MM.1S (cell line): ENCODE data around the gene CARD9.

Experiments
- DNase-seq: peaks from one replicate; pipeline ENCODE4 v3.0.0-alpha.2; 2015
- H2AFZ ChIP-seq: fragments of 300-600 bp; sonication (generic); 2 replicates; pipeline ENCODE4 v1.6.0; 2016; ENCODE audit warnings: antibody characterized with exemption, low read length
- H3F3A ChIP-seq: fragments of 300-600 bp; sonication (generic); 2 replicates; pipeline ENCODE4 v1.6.1; 2016; ENCODE audit warnings: mild to moderate bottlenecking, antibody characterized with exemption, low read length, moderate library complexity, mixed read lengths; ENCODE audit not compliant: insufficient read depth
- H3K27ac ChIP-seq: fragments of 300-600 bp; sonication (generic); 2 replicates; pipeline ENCODE4 v1.5.1; 2016; ENCODE audit warnings: mild to moderate bottlenecking, low read length
- H3K27me3 ChIP-seq: fragments of 300-600 bp; sonication (generic); replicated peaks from 2 replicates; pipeline ENCODE4 v1.6.0; 2016; ENCODE audit warnings: low read length; ENCODE audit not compliant: insufficient read depth
- H3K36me3 ChIP-seq: fragments of 300-600 bp; sonication (generic); replicated peaks from 2 replicates; pipeline ENCODE4 v1.6.1; 2016; ENCODE audit warnings: mild to moderate bottlenecking, low read length, mixed read lengths; ENCODE audit not compliant: insufficient read depth
- H3K4me1 ChIP-seq: fragments of 300-600 bp; sonication (generic); 2 replicates; pipeline ENCODE4 v1.6.1; 2016; ENCODE audit warnings: low read length, mixed read lengths
- H3K4me2 ChIP-seq: fragments of 300-600 bp; sonication (generic); 2 replicates; pipeline ENCODE4 v1.6.0; 2016; ENCODE audit warnings: low read depth, low read length
- H3K4me3 ChIP-seq: fragments of 300-600 bp; sonication (generic); 2 replicates; pipeline ENCODE4 v1.5.1; 2016; ENCODE audit warnings: low read length, mixed read lengths
- H3K79me2 ChIP-seq: fragments of 300-600 bp; sonication (generic); 2 replicates; pipeline ENCODE4 v1.6.1; 2016; ENCODE audit warnings: mixed run types, low read length, mixed read lengths
- H3K9ac ChIP-seq: fragments of 300-600 bp; sonication (generic); 2 replicates; pipeline ENCODE4 v1.6.1; 2016; ENCODE audit warnings: low read length, mixed read lengths
- H3K9me2 ChIP-seq: fragments of 300-600 bp; sonication (generic); replicated peaks from 2 replicates; pipeline ENCODE4 v1.6.1; 2016; ENCODE audit warnings: mild to moderate bottlenecking, low read length, mixed read lengths; ENCODE audit not compliant: insufficient read depth
- H3K9me3 ChIP-seq: fragments of 300-600 bp; sonication (generic); replicated peaks from 2 replicates; pipeline ENCODE4 v1.6.1; 2016; ENCODE audit warnings: mild to moderate bottlenecking, low read length, mixed read lengths; ENCODE audit not compliant: insufficient read depth
- H4K20me1 ChIP-seq: fragments of 300-600 bp; sonication (generic); 2 replicates; pipeline ENCODE4 v1.6.1; 2016; ENCODE audit warnings: mild to moderate bottlenecking, low read length, moderate library complexity, mixed read lengths; ENCODE audit not compliant: insufficient read depth
- EZH2 ChIP-seq: fragments of 300-600 bp; sonication (generic); optimal IDR thresholded peaks from 2 replicates; pipeline ENCODE3; 2017; ENCODE audit warnings: low read depth, mild to moderate bottlenecking, antibody characterized with exemption, low read length, mixed read lengths
- EZH2phosphoT487 ChIP-seq: fragments of 300-600 bp; sonication (generic); IDR thresholded peaks from 2 replicates; pipeline ENCODE4 v1.6.1; 2018; ENCODE audit warnings: antibody characterized with exemption, low read length
- TF ChIP-seq, protein P1 (sequence below): fragments of 300-600 bp; sonication (generic); IDR thresholded peaks from 2 replicates; pipeline ENCODE4 v1.5.1; 2016; ENCODE audit warnings: antibody characterized with exemption, low read length, mixed read lengths

CARD9 gene

DNA sequence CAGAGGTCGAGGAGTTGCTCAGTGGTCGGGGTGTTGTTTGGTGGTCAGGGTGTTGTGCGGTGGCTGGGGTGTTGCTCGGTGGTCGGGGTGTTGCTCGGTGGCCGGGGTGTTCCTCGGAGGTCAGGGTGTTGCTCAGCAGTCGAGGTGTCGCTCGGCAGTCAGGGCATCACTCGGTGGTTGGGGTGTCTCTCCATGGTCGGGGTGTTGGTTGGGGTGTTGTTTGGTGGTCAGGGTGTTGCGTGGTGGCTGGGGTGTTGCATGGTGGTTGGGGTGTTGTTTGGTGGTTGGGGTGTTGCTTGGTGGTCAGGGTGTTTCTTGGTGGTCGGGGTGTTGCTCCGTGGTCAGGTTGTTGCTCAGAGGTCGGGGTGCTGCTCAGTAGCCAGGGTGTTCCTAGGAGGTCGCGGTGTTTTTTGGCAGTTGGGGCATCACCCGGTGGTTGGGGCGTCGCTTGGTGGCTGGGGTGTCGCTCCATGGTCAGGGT lies 57.2 kb downstream of the CARD9 start:
- Histone ChIP-seq H2AFZ (no peak overlapping the region), H3K36me3 (no peaks in the 10 kb centered on the region), H3K9me2 (no peaks in the 10 kb centered on the region), H3K79me2 (no peaks in the 10 kb centered on the region), H3K4me2 (no peak overlapping the region), H3K4me1 (no peaks in the 10 kb centered on the region), H4K20me1 (no peaks in the 10 kb centered on the region), H3K27ac (no peak overlapping the region), H3F3A (no peaks in the 10 kb centered on the region), H3K4me3 (no peak overlapping the region), H3K27me3 (peaks cover 96% of the 10 kb centered on the region), H3K9ac (no peak overlapping the region), H3K9me3 (no peaks in the 10 kb centered on the region)
- TF ChIP-seq EZH2 (no peak), EZH2phosphoT487 (no peak)
- TF ChIP-seq, protein P1, sequence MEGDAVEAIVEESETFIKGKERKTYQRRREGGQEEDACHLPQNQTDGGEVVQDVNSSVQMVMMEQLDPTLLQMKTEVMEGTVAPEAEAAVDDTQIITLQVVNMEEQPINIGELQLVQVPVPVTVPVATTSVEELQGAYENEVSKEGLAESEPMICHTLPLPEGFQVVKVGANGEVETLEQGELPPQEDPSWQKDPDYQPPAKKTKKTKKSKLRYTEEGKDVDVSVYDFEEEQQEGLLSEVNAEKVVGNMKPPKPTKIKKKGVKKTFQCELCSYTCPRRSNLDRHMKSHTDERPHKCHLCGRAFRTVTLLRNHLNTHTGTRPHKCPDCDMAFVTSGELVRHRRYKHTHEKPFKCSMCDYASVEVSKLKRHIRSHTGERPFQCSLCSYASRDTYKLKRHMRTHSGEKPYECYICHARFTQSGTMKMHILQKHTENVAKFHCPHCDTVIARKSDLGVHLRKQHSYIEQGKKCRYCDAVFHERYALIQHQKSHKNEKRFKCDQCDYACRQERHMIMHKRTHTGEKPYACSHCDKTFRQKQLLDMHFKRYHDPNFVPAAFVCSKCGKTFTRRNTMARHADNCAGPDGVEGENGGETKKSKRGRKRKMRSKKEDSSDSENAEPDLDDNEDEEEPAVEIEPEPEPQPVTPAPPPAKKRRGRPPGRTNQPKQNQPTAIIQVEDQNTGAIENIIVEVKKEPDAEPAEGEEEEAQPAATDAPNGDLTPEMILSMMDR = no peak
- no peak for DNase-seq

DNA sequence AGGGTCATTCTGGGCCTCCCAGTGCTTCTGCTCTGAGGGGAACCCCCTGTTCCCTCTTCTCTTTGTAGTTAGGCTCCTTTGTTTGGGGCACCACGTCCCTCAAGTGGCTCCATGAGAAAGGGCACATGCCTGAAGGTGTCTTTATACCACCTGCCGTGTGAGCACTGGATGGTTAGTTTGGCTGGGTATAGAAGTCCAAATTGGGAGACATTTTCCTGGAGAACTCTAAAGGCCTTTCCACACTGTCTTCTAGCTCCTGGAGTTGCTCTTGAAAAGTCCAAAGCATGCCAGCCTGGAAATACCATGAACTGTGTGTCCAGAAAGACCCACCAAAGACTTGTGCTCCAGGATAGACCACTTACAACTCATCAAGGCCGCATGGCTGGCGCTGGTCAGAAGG lies 58.5 kb downstream of the CARD9 start:
- no peaks in the 10 kb centered on the region for H4K20me1 ChIP-seq
- no peak overlapping the region for H3K4me2 ChIP-seq
- H3K4me1 ChIP-seq = no peaks in the 10 kb centered on the region
- H3K9me2 ChIP-seq = no peaks in the 10 kb centered on the region
- no peak overlapping the region for H2AFZ ChIP-seq
- H3K9ac ChIP-seq = no peak overlapping the region
- H3K79me2 ChIP-seq = no peaks in the 10 kb centered on the region
- H3K9me3 ChIP-seq = no peaks in the 10 kb centered on the region
- no peak overlapping the region for H3K27ac ChIP-seq
- H3K4me3 ChIP-seq = no peak overlapping the region
- H3F3A ChIP-seq = no peaks in the 10 kb centered on the region
- DNase-seq = no peak
- H3K27me3 ChIP-seq = peaks cover 96% of the 10 kb centered on the region
- TF ChIP-seq EZH2phosphoT487 = no peak
- TF ChIP-seq, protein P1 = no peak
- no peak for TF ChIP-seq EZH2
- H3K36me3 ChIP-seq = no peaks in the 10 kb centered on the region

DNA sequence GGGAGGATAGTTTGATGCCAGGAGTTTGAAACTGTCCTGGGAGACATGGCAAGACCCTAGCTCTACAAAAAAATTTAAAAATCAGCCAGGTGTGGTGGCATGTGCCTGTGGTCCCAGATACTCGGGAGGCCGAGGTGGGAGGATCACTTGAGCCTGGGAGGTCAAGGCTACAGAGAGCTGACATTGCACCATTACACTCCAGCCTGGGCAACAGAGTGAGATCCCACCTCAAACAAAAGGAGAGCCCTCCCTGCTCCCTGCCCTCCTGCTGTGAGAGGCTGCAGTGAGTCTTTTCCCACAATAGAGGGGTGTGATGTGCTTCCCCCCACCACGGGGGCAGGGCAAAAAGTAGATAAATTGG lies 59.4 kb downstream of the CARD9 start:
- H3F3A ChIP-seq = no peaks in the 10 kb centered on the region
- no peak for DNase-seq
- H3K9me2 ChIP-seq = no peaks in the 10 kb centered on the region
- no peak overlapping the region for H3K27ac ChIP-seq
- no peaks in the 10 kb centered on the region for H3K9me3 ChIP-seq
- no peak overlapping the region for H3K9ac ChIP-seq
- no peak overlapping the region for H2AFZ ChIP-seq
- H4K20me1 ChIP-seq = no peaks in the 10 kb centered on the region
- peaks cover 92% of the 10 kb centered on the region for H3K27me3 ChIP-seq
- no peaks in the 10 kb centered on the region for H3K4me1 ChIP-seq
- no peak overlapping the region for H3K4me2 ChIP-seq
- no peak overlapping the region for H3K4me3 ChIP-seq
- no peaks in the 10 kb centered on the region for H3K36me3 ChIP-seq
- H3K79me2 ChIP-seq = no peaks in the 10 kb centered on the region
- TF ChIP-seq EZH2 = no peak
- TF ChIP-seq, protein P1 = no peak
- no peak for TF ChIP-seq EZH2phosphoT487
